IPS DF 19.7 (cell line): ENCODE measurements around the gene BLOC1S4.
"Not testable (repeated sequence)": the region's sequence is repeated elsewhere in the genome, so short reads cannot be mapped to it uniquely, and the experiment has no call there.

ENCODE experiments used
- DNase-seq: peaks from one replicate; pipeline ENCODE4 v3.0.0-alpha.2; 2013; ENCODE audit warnings: low read depth, low spot score

Gene BLOC1S4

GRCh38 chr4:6718932-6719610, 3.1 kb downstream of the BLOC1S4 start:
- DNase-seq = no peak

GRCh38 chr4:6719611-6720179, 3.7 kb downstream of the BLOC1S4 start:
- DNase-seq = no peak

GRCh38 chr4:6720202-6720699, 4.3 kb downstream of the BLOC1S4 start:
- no peak for DNase-seq

- no peak for DNase-seq
Observed at GRCh38 chr4:6721121-6721520, 5.1 kb downstream of the BLOC1S4 start.

GRCh38 chr4:6722891-6723290, 6.9 kb downstream of the BLOC1S4 start:
- DNase-seq = no peak

DNA sequence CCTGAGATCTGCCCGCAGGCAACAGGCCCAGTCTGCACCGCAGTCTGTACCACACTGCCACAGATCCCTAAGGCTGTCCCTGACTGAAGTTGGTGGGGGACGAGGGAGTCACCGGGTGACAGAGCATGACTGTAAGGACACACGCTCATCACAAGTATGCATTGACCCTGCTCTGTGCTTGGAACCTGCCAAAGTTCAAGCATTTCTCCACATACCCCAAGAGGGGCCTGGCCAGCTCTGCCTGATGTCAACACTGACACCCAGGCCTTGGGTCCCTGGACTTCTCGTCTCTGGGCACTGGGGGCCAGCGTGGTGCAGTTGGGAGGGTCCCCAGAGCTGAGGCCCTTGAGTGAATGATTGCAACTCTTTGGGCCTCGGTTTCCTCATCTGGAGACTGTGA, 7.9 kb downstream of the BLOC1S4 start:
- no peak for DNase-seq

GRCh38 chr4:6724421-6725111, 8.6 kb downstream of the BLOC1S4 start:
- DNase-seq = no peak

DNA sequence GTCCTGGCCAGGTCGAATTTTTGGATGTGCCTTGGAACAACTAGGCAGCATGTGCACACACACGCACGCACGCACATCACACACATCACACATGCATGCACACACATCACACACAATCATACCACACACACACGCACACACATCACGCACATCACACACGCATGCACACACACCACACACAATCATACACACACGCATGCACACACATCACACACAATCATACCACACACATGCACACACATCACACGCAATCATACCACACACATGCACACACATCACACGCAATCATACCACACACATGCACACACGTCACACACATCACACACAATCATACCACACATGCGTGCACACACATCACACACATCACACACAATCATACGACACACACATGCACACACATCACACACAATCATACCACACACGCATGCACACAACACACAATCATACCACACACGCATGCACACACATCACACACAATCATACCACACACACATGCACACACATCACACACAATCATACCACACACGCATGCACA, 9.5 kb downstream of the BLOC1S4 start:
- DNase-seq = not testable (repeated sequence)

DNA sequence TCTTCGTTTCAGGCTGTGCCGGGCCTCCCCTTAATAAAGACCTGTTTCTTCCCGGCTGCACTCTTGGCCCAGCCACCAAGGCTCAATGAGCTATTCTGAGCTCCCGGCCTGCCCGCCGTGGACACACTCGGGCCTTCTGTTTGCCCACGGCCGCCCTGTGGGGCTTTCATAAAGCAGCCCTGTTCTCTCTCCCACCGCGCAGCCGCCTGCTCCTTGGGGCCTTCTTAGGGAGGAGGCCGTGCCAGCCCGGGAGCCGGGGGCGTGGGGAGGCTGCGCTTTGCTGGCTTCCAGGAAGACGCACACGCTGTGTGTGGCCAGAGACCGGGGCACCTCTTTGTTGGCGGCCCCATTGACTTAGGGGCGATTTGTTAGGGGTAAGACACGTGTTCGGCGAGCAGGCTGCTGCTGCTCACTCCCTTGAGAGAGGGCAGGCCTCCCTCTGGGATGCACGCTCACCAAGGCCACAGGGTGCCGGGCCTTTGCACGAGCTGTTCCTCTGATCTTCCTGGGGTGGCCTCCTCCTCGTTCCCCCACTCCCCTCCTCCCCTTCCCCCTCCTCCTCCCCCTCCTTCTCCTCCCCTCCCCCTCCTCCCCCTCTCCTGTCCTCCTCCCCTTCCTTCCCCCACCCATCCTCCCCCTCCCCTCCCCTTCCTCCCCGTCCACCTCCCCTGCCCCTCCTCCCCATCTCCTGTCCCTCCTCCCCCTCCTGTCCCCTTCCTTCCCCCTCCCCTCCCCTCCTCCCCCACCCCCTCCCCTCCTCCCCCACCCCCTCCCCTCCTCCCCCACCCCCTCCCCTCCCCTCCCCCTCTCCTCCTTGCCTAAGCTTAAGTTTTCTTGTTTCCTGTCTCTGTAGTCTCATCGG, 11.3 kb downstream of the BLOC1S4 start:
- no peak for DNase-seq

DNA sequence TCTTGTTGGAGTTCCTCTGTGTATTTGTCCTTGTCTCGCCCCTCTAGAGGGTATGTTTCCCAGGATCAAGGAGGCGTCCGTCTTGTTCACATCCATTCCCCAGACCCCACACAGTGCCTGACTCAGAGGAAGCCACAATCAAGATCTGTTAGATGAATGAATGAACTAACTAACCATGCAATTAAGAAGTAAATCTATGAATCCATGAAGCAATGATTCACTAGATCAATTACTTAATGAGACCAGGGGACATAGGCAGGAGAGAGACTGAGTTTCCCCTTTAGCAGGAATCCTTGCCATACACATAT, 11.9 kb downstream of the BLOC1S4 start:
- no peak for DNase-seq

DNA sequence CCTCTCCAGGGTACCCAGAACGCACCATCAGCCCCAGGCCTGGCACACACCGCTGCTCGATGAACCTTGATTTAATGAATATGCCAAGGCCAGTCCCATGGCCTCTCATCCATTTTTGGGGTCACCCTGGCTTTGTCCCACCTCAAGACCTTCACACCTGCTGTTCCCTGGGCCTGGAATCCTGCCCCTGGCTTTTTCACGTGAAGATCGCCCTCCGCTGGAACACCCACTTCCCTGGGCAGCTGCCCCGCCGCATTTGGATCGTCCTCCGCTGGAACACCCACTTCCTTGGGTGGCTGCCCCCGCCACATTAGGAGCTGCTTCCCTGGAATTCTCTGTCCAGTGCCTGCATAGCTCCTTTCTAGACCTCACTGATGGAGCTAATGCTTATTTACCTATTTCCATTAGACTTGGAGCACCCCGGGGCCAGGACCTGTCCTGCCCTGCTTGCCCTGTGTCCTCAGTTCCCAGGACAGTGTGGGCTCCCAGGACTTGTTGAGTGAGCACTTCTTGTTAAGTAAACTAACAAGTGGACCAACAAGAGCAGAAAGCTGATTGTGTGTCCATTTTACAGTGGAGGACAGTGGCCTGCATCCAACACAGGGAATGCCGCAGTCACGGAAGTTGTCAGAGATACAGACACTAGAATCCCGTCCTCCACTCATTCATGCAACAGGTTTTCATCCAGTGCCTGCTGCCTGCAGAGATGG, 12.5 kb downstream of the BLOC1S4 start:
- DNase-seq = no peak

DNA sequence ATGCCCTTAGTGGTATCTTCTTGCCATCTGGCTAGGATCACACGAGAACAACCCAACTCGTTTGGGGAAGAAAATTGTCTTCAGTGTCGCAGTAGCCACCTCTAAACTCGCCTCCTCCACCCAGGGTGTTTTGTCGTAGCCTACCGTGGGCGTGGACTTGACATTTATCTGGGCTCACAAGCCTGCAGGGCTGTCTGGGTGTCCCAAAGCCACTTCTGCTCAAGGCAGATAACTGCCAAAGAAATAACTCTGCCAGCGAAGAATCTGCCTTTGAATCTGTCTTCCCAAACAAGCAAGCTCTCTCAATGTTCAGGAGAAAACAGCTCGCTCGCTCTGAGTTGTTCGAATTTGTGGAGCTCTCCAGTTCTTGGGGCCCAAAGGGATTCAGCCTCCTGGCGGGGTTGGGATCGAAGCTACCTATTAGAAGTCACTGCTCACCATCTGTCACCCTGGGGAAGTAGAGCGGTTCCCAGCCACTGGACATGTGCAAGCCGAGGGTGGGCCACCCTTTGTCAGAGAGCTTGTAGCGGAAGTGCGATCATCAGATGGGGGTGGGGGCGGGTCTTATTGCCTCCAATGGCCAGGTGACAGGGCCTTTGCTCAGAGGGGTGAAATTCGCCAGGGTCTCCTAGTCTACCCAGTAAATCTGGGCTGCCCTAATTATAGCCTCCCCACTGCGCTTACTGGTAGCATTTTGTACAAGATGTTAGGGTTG, 14.8 kb downstream of the BLOC1S4 start:
- no peak for DNase-seq

- no peak for DNase-seq
Observed at GRCh38 chr4:6731318-6731675, 15.3 kb downstream of the BLOC1S4 start.

DNA sequence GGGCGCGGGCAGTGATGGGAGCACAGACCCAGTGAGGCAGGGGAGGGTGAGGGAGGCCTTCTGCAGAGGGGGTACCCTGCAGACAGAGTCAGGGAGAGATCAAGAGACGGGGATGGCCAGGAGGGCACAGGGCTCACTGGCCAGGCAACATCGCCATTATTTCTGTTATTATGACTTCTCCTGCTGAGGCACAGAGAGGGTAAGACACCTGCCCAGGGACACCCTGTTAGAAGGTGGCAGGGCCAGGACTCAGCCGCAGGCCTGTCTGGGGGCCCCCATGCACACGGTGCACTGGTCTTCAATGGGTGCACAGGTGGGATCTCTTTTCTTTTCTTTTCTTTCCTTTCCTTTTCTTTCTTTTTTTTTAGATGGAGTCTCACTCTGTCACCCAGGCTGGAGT, 15.8 kb downstream of the BLOC1S4 start:
- no peak for DNase-seq

GRCh38 chr4:6732441-6733357, 16.7 kb downstream of the BLOC1S4 start:
- DNase-seq = no peak

- no peak for DNase-seq
Observed at GRCh38 chr4:6733358-6734164, 17.6 kb downstream of the BLOC1S4 start.

DNA sequence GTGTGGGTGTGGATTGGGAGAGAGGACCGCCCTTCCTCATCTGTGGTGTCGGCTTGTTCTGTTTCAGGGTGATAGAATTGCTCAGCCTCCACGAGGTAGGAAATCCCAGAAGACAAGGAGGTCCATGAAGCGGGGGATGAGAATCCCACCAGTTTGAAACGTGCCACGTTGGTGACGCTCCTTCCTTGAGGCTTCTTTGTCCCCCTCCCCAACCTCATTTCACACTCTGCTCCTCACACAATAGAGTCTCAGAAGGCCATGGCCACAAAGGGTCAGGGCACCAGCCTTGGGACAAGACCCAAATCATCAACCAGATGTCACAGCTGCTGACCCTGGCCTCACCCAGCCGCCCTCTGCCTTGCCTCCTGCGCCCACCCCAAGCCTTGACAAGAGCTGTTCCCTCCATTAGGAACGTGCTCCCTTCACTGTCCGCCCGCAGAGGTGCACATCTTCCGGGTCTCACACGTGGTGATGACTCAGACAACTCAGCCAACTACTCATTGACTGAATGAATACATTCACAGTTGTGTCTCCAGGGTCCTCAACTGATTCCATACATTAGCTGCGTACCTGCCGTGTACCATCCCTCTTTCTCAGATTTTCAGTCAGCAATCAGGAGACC, 18.3 kb downstream of the BLOC1S4 start:
- no peak for DNase-seq

GRCh38 chr4:6739920-6740319, 23.9 kb downstream of the BLOC1S4 start:
- no peak for DNase-seq
